ENCODE results near the gene PIP5KL1.

The PIP5KL1 gene

DNA sequence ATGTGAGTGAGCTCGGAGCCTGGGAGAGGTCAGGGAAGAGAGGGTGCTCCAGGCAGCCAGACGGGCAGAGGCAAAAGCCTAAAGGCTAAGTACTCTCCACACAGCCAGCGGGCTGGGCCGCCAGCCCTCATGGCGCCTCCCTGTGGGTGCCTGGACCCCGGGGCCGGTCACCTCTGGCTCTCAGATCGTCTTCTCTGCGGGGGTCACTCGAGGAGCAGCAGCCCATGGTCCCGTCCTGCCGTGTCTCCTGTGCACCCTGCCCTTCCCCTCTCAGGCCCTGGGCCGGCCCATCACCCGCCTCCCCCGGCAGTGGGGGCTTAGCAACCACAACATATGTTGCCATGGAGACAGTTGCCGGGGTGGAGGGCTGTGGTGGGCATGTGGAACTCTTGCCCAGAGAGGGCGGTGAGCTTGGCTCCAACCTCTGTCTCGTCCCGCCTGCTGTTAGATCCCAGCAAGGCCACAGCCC, 57.3 kb downstream of the PIP5KL1 start:
- WGBS: 81% methylated on average over 19 of the region's 19 CpGs
- Histone ChIP-seq H3K27ac (ENCODE audit: low read length, poor library complexity, severe bottlenecking) (no peak overlapping the region), H3K23ac (ENCODE audit: low read length in 2 of 2) (no peak overlapping the region), H3K27me3 (ENCODE audit: control insufficient read depth in 1 of 2, insufficient read depth in 1 of 2, low read length in 2 of 2) (no peaks in the 10 kb centered on the region), H2BK120ac (ENCODE audit: low read depth, low read length) (no peak overlapping the region), H3K36me3 (ENCODE audit: control insufficient read depth in 1 of 2, insufficient read depth in 2 of 2, low read depth in 1 of 2, low read length in 2 of 2) (peaks cover 53 to 56% of the 10 kb centered on the region in 2 experiments), H2AK5ac (ENCODE audit: low read length, severe bottlenecking) (no peak overlapping the region), H3K18ac (ENCODE audit: low read depth in 1 of 2, low read length in 2 of 2) (no peak overlapping the region), H3K4me3 (ENCODE audit: insufficient read depth in 1 of 2, low read depth in 1 of 2, low read length in 2 of 2) (peak overlapping the region in 1 of 2 experiments; percentile 75), H3K14ac (ENCODE audit: low read length in 2 of 2) (no peak overlapping the region), H4K8ac (ENCODE audit: low read length) (no peak overlapping the region), H2BK12ac (ENCODE audit: low read length in 2 of 2) (peak overlapping the region in 1 of 2 experiments; percentile 17), H3K9me3 (ENCODE audit: control insufficient read depth, low read length) (no peaks in the 10 kb centered on the region), H3K4ac (ENCODE audit: low read depth in 1 of 2, low read length in 2 of 2) (no peak overlapping the region), H3K79me1 (replicated peaks; ENCODE audit: low read length, poor library complexity, severe bottlenecking) (peaks cover 19% of the 10 kb centered on the region), H3K4me1 (ENCODE audit: control insufficient read depth, insufficient read depth, low read depth, low read length) (peaks cover 45% of the 10 kb centered on the region), H2BK5ac (ENCODE audit: low read depth, low read length, poor library complexity, severe bottlenecking) (no peak overlapping the region), H3K4me2 (ENCODE audit: low read length, poor library complexity, severe bottlenecking) (no peak overlapping the region), H4K91ac (ENCODE audit: low read length) (no peak overlapping the region), H3K9ac (ENCODE audit: low read length) (peak overlapping the region; percentile 77), H2BK15ac (ENCODE audit: low read depth, poor library complexity, severe bottlenecking) (no peak overlapping the region), H2AFZ (ENCODE audit: low read depth, low read length) (no peak overlapping the region)
- DNase-seq: no peak

GRCh38 chr9:127872369-127873222, 58.0 kb downstream of the PIP5KL1 start:
- H3K27me3 ChIP-seq (ENCODE audit: control insufficient read depth in 1 of 2, insufficient read depth in 1 of 2, low read length in 2 of 2): no peaks in the 10 kb centered on the region
- H3K4me3 ChIP-seq (ENCODE audit: insufficient read depth in 1 of 2, low read depth in 1 of 2, low read length in 2 of 2): no peak overlapping the region
- no peak overlapping the region for H2AK5ac ChIP-seq (ENCODE audit: low read length, severe bottlenecking)
- peaks cover 19% of the 10 kb centered on the region for H3K79me1 ChIP-seq (replicated peaks; ENCODE audit: low read length, poor library complexity, severe bottlenecking)
- no peak overlapping the region for H3K14ac ChIP-seq (ENCODE audit: low read length in 2 of 2)
- no peak overlapping the region for H2BK5ac ChIP-seq (ENCODE audit: low read depth, low read length, poor library complexity, severe bottlenecking)
- no peak overlapping the region for H3K27ac ChIP-seq (ENCODE audit: low read length, poor library complexity, severe bottlenecking)
- peak overlapping the region in 1 of 2 experiments; percentile 48 for H2BK12ac ChIP-seq (ENCODE audit: low read length in 2 of 2)
- DNase-seq: no peak
- no peak overlapping the region for H3K4me2 ChIP-seq (ENCODE audit: low read length, poor library complexity, severe bottlenecking)
- no peak overlapping the region for H3K4ac ChIP-seq (ENCODE audit: low read depth in 1 of 2, low read length in 2 of 2)
- no peak overlapping the region for H3K23ac ChIP-seq (ENCODE audit: low read length in 2 of 2)
- H3K9ac ChIP-seq (ENCODE audit: low read length): no peak overlapping the region
- no peak overlapping the region for H4K8ac ChIP-seq (ENCODE audit: low read length)
- H4K91ac ChIP-seq (ENCODE audit: low read length): no peak overlapping the region
- no peak overlapping the region for H2BK120ac ChIP-seq (ENCODE audit: low read depth, low read length)
- H2AFZ ChIP-seq (ENCODE audit: low read depth, low read length): no peak overlapping the region
- H3K4me1 ChIP-seq (ENCODE audit: control insufficient read depth, insufficient read depth, low read depth, low read length): peaks cover 40% of the 10 kb centered on the region
- WGBS: 93% methylated on average over 20 of the region's 20 CpGs
- no peak overlapping the region for H3K18ac ChIP-seq (ENCODE audit: low read depth in 1 of 2, low read length in 2 of 2)
- H2BK15ac ChIP-seq (ENCODE audit: low read depth, poor library complexity, severe bottlenecking): no peak overlapping the region
- H3K9me3 ChIP-seq (ENCODE audit: control insufficient read depth, low read length): no peaks in the 10 kb centered on the region
- H3K36me3 ChIP-seq (ENCODE audit: control insufficient read depth in 1 of 2, insufficient read depth in 2 of 2, low read depth in 1 of 2, low read length in 2 of 2): peaks cover 60 to 62% of the 10 kb centered on the region in 2 experiments

GRCh38 chr9:127871531-127871930, 59.0 kb downstream of the PIP5KL1 start:
- Histone ChIP-seq H3K14ac (ENCODE audit: low read length in 2 of 2) (no peak overlapping the region), H3K4me3 (ENCODE audit: insufficient read depth in 1 of 2, low read depth in 1 of 2, low read length in 2 of 2) (no peak overlapping the region), H3K4ac (ENCODE audit: low read depth in 1 of 2, low read length in 2 of 2) (no peak overlapping the region), H3K79me1 (replicated peaks; ENCODE audit: low read length, poor library complexity, severe bottlenecking) (peaks cover 13% of the 10 kb centered on the region), H3K4me1 (ENCODE audit: control insufficient read depth, insufficient read depth, low read depth, low read length) (peaks cover 34% of the 10 kb centered on the region), H3K4me2 (ENCODE audit: low read length, poor library complexity, severe bottlenecking) (no peak overlapping the region), H3K9me3 (ENCODE audit: control insufficient read depth, low read length) (no peaks in the 10 kb centered on the region), H2AK5ac (ENCODE audit: low read length, severe bottlenecking) (no peak overlapping the region), H4K8ac (ENCODE audit: low read length) (no peak overlapping the region), H3K36me3 (ENCODE audit: control insufficient read depth in 1 of 2, insufficient read depth in 2 of 2, low read depth in 1 of 2, low read length in 2 of 2) (peaks cover 68 to 70% of the 10 kb centered on the region in 2 experiments), H3K18ac (ENCODE audit: low read depth in 1 of 2, low read length in 2 of 2) (no peak overlapping the region), H2BK5ac (ENCODE audit: low read depth, low read length, poor library complexity, severe bottlenecking) (no peak overlapping the region), H3K27me3 (ENCODE audit: control insufficient read depth in 1 of 2, insufficient read depth in 1 of 2, low read length in 2 of 2) (no peaks in the 10 kb centered on the region), H3K27ac (ENCODE audit: low read length, poor library complexity, severe bottlenecking) (no peak overlapping the region), H2BK15ac (ENCODE audit: low read depth, poor library complexity, severe bottlenecking) (no peak overlapping the region), H2AFZ (ENCODE audit: low read depth, low read length) (no peak overlapping the region), H2BK120ac (ENCODE audit: low read depth, low read length) (no peak overlapping the region), H2BK12ac (ENCODE audit: low read length in 2 of 2) (no peak overlapping the region), H4K91ac (ENCODE audit: low read length) (no peak overlapping the region), H3K9ac (ENCODE audit: low read length) (no peak overlapping the region), H3K23ac (ENCODE audit: low read length in 2 of 2) (no peak overlapping the region)
- WGBS: 94% methylated on average over 9 of the region's 9 CpGs
- DNase-seq: no peak

DNA sequence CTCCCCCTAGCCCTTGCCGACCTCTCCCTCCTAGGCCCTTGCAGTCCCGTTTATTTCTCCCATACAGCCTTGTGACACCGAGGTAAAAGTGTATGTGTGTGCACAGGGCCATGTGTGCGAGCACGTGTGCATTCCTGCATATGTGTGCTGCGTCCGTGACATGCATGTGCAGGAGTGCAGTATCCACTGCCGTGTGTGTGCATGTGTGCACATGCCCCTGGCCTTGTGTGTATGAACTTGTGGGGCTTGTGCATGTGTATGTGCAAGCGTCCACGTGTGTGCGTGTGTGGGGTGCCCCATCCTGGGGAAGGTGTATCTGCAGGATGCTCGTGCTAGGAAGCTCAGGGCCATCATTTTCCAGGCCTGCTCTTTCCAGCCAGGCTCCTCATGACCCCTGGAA, 59.7 kb downstream of the PIP5KL1 start:
- H4K8ac ChIP-seq (ENCODE audit: low read length): no peak overlapping the region
- no peak overlapping the region for H3K14ac ChIP-seq (ENCODE audit: low read length in 2 of 2)
- peak overlapping the region; percentile 63 for H4K91ac ChIP-seq (ENCODE audit: low read length)
- H3K27me3 ChIP-seq (ENCODE audit: control insufficient read depth in 1 of 2, insufficient read depth in 1 of 2, low read length in 2 of 2): no peaks in the 10 kb centered on the region
- H2BK120ac ChIP-seq (ENCODE audit: low read depth, low read length): no peak overlapping the region
- no peaks in the 10 kb centered on the region for H3K9me3 ChIP-seq (ENCODE audit: control insufficient read depth, low read length)
- H2BK5ac ChIP-seq (ENCODE audit: low read depth, low read length, poor library complexity, severe bottlenecking): no peak overlapping the region
- H2AK5ac ChIP-seq (ENCODE audit: low read length, severe bottlenecking): no peak overlapping the region
- peaks cover 74% of the 10 kb centered on the region in 2 experiments for H3K36me3 ChIP-seq (ENCODE audit: control insufficient read depth in 1 of 2, insufficient read depth in 2 of 2, low read depth in 1 of 2, low read length in 2 of 2)
- peaks cover 11% of the 10 kb centered on the region for H3K79me1 ChIP-seq (replicated peaks; ENCODE audit: low read length, poor library complexity, severe bottlenecking)
- H3K4ac ChIP-seq (ENCODE audit: low read depth in 1 of 2, low read length in 2 of 2): no peak overlapping the region
- H3K4me2 ChIP-seq (ENCODE audit: low read length, poor library complexity, severe bottlenecking): no peak overlapping the region
- H2BK12ac ChIP-seq (ENCODE audit: low read length in 2 of 2): no peak overlapping the region
- H3K9ac ChIP-seq (ENCODE audit: low read length): no peak overlapping the region
- no peak overlapping the region for H2AFZ ChIP-seq (ENCODE audit: low read depth, low read length)
- no peak overlapping the region for H3K27ac ChIP-seq (ENCODE audit: low read length, poor library complexity, severe bottlenecking)
- H3K23ac ChIP-seq (ENCODE audit: low read length in 2 of 2): no peak overlapping the region
- peaks cover 31% of the 10 kb centered on the region for H3K4me1 ChIP-seq (ENCODE audit: control insufficient read depth, insufficient read depth, low read depth, low read length)
- H2BK15ac ChIP-seq (ENCODE audit: low read depth, poor library complexity, severe bottlenecking): no peak overlapping the region
- 94% methylated on average over 12 of the region's 12 CpGs for WGBS
- no peak overlapping the region for H3K4me3 ChIP-seq (ENCODE audit: insufficient read depth in 1 of 2, low read depth in 1 of 2, low read length in 2 of 2)
- no peak for DNase-seq
- H3K18ac ChIP-seq (ENCODE audit: low read depth in 1 of 2, low read length in 2 of 2): no peak overlapping the region
